GM23338 (cell line): ENCODE measurements around the gene M1AP. TPM values are rescaled to one million over a fixed set of nuclear protein-coding genes. Genes with fewer than 3 reads are reported as not detected.

Source experiments
- ATAC-seq: fragments of 200-7000 bp; cut with Tn5 transposase; 3 replicates; pipeline ENCODE4 v1.9.1; 2020
- DNase-seq: peaks from one replicate; pipeline ENCODE4 v3.0.0-alpha.2; 2015; ENCODE audit warnings: low spot score
- H2AFZ ChIP-seq: fragments of 200-600 bp; sonication (generic); 2 replicates; pipeline ENCODE4 v1.8.0; 2016; ENCODE audit warnings: antibody characterized with exemption, mild to moderate bottlenecking, moderate library complexity
- H3F3A ChIP-seq: fragments of 200-600 bp; sonication (generic); replicated peaks from 2 replicates; pipeline ENCODE4 v1.8.0; 2017; ENCODE audit warnings: antibody characterized with exemption, mixed run types, low read depth
- H3K27ac ChIP-seq: fragments of 200-600 bp; sonication (generic); 2 replicates; pipeline ENCODE4 v1.6.1; 2016; ENCODE audit warnings: low read depth
- H3K27me3 ChIP-seq: fragments of 200-600 bp; sonication (generic); 2 replicates; pipeline ENCODE4 v1.8.0; 2016; ENCODE audit warnings: mild to moderate bottlenecking, mixed run types, moderate library complexity; ENCODE audit not compliant: insufficient read depth
- H3K36me3 ChIP-seq: fragments of 200-600 bp; sonication (generic); 2 replicates; pipeline ENCODE4 v1.8.0; 2016; ENCODE audit warnings: mild to moderate bottlenecking; ENCODE audit not compliant: insufficient read depth
- H3K4me1 ChIP-seq: fragments of 200-600 bp; sonication (generic); 2 replicates; pipeline ENCODE4 v1.8.0; 2016; ENCODE audit warnings: mild to moderate bottlenecking, moderate library complexity; ENCODE audit not compliant: insufficient read depth
- H3K4me2 ChIP-seq: fragments of 200-600 bp; sonication (generic); 2 replicates; pipeline ENCODE4 v1.7.1; 2017; ENCODE audit warnings: mixed run types
- H3K4me3 ChIP-seq: fragments of 200-600 bp; sonication (generic); 2 replicates; pipeline ENCODE4 v1.6.1; 2016; ENCODE audit warnings: mixed run types
- H3K79me2 ChIP-seq: fragments of 200-600 bp; sonication (generic); replicated peaks from 2 replicates; pipeline ENCODE4 v1.8.0; 2017; ENCODE audit warnings: mild to moderate bottlenecking; ENCODE audit not compliant: insufficient read depth
- H3K9me2 ChIP-seq: fragments of 200-600 bp; sonication (generic); 2 replicates; pipeline ENCODE4 v1.8.0; 2017; ENCODE audit not compliant: insufficient read depth
- H4K20me1 ChIP-seq: fragments of 200-600 bp; sonication (generic); replicated peaks from 2 replicates; pipeline ENCODE4 v1.8.0; 2017; ENCODE audit warnings: mild to moderate bottlenecking; ENCODE audit not compliant: insufficient read depth
- H3K27ac Mint-ChIP-seq: 2 replicates; pipeline ENCODE4 v1.8.0; 2020; ENCODE audit warnings: inconsistent platforms, mild to moderate bottlenecking, moderate library complexity, mixed read lengths
- H3K27me3 Mint-ChIP-seq: 3 replicates; pipeline ENCODE4 v1.8.0; 2022; ENCODE audit warnings: low read depth, mild to moderate bottlenecking, moderate library complexity, mixed read lengths, inconsistent platforms; ENCODE audit not compliant: insufficient read depth, poor library complexity
- H3K36me3 Mint-ChIP-seq: 3 replicates; pipeline ENCODE4 v1.8.0; 2021; ENCODE audit warnings: low read depth, mild to moderate bottlenecking, inconsistent platforms, moderate library complexity, mixed read lengths
- H3K4me1 Mint-ChIP-seq: 3 replicates; pipeline ENCODE4 v1.8.0; 2020; ENCODE audit warnings: mild to moderate bottlenecking, inconsistent platforms, mixed read lengths
- H3K4me3 Mint-ChIP-seq: 3 replicates; pipeline ENCODE4 v1.8.0; 2021; ENCODE audit warnings: moderate library complexity, mild to moderate bottlenecking, inconsistent platforms, mixed read lengths
- H3K9me3 Mint-ChIP-seq: 3 replicates; pipeline ENCODE4 v1.8.0; 2020; ENCODE audit warnings: moderate library complexity, mild to moderate bottlenecking, inconsistent platforms, mixed read lengths
- CREB1 ChIP-seq: fragments of 250-450 bp; sonication (Bioruptor Pico); IDR thresholded peaks from 2 replicates; pipeline ENCODE4 v1.5.0; 2020; ENCODE audit warnings: low read depth, mild to moderate bottlenecking, moderate library complexity
- STAT1 ChIP-seq: IDR thresholded peaks from one replicate; pipeline ENCODE4 v1.6.1; 2016; ENCODE audit warnings: antibody characterized with exemption; ENCODE audit not compliant: unreplicated experiment
- ZNF462 ChIP-seq: fragments of 250-450 bp; sonication (Bioruptor Pico); IDR thresholded peaks from 2 replicates; pipeline ENCODE4 v1.5.0; 2020; ENCODE audit warnings: mild to moderate bottlenecking, moderate library complexity
- polyA plus RNA-seq: library from polyadenylated mRNA; unstranded; fragments of >200 nt; fragmentation: Nextera tagmentation; extraction: Ambion mirVana; gene quantifications from 2 replicates; pipeline ENCODE4 v1.2.1, GENCODE V29; 2016
- total RNA-seq: library from RNA; depleted of rRNA; stranded (reverse); fragments of >200 nt; shearing (Covaris generic); gene quantifications from 2 replicates; pipeline ENCODE4 v1.2.3, GENCODE V29; 2014

The M1AP gene
- total and polyA plus RNA-seq, 2 experiments from 2014 or later, result 5.1 to 12.1 TPM

- no peak for ATAC-seq
- no peaks in the 10 kb centered on the region for H3K36me3 Mint-ChIP-seq
- DNase-seq, result no peak
Observed at GRCh38 chr2:74576211-74576862, 71.8 kb downstream of the M1AP start.

More at GRCh38 chr2:74576211-74576862, 71.8 kb downstream of the M1AP start:
- no peaks in the 10 kb centered on the region for H3F3A ChIP-seq
- no peak overlapping the region for H2AFZ ChIP-seq
- H3K36me3 ChIP-seq, result no peaks in the 10 kb centered on the region
- H3K79me2 ChIP-seq, result no peaks in the 10 kb centered on the region
- TF ChIP-seq CREB1 (no peak), ZNF462 (CRISPR knock-in tag) (no peak), STAT1 (no peak)
- Mint-ChIP-seq H3K27ac (no peak overlapping the region), H3K4me3 (no peak overlapping the region), H3K27me3 (no peaks in the 10 kb centered on the region), H3K9me3 (no peaks in the 10 kb centered on the region), H3K4me1 (peaks cover 7% of the 10 kb centered on the region)
- H3K9me2 ChIP-seq, result no peaks in the 10 kb centered on the region
- H3K27me3 ChIP-seq, result no peaks in the 10 kb centered on the region
- H3K27ac ChIP-seq, result no peak overlapping the region
- no peaks in the 10 kb centered on the region for H4K20me1 ChIP-seq
- H3K4me3 ChIP-seq, result no peak overlapping the region
- no peaks in the 10 kb centered on the region for H3K4me1 ChIP-seq
- H3K4me2 ChIP-seq, result no peak overlapping the region
